HepG2 (cell line): Measurements from ENCODE around the gene IRS1. TPM values are rescaled to one million over a fixed set of nuclear protein-coding genes. Genes with fewer than 3 reads are reported as not detected.
A peak's percentile ranks its signal among the peaks of the same experiment; 100 is the strongest.

Experiments used
- ARNTL ChIP-seq: sonication (generic); formaldehyde crosslinking; IDR thresholded peaks from 2 replicates; pipeline ENCODE4 v1.4.0; 2020; ENCODE audit warnings: mild to moderate bottlenecking, missing genetic modification reagents
- CENPBD1 ChIP-seq: sonication (generic); formaldehyde crosslinking; IDR thresholded peaks from 2 replicates; pipeline ENCODE4 v1.8.0; 2022; ENCODE audit warnings: missing genetic modification reagents, low read depth, mild to moderate bottlenecking, borderline replicate concordance
- DNMT3B ChIP-seq: conservative IDR thresholded peaks from 2 replicates; pipeline ENCODE4 v1.6.1; 2016; ENCODE audit warnings: missing biosample characterization, control low read depth
- GRHL1 ChIP-seq: sonication (generic); formaldehyde crosslinking; conservative IDR thresholded peaks from 2 replicates; pipeline ENCODE4 v1.8.0; 2022; ENCODE audit warnings: missing genetic modification reagents
- HIC2 ChIP-seq: sonication (generic); formaldehyde crosslinking; IDR thresholded peaks from 2 replicates; pipeline ENCODE4 v1.9.0; 2022; ENCODE audit warnings: low read depth, missing genetic modification reagents
- LCORL ChIP-seq, 2 experiments: fragments of 450-650 bp in 1 of 2; sonication (generic) in 1 of 2; formaldehyde crosslinking in 1 of 2; IDR thresholded peaks; 2 replicates each; pipeline versions ENCODE4 v1.5.0 to v1.6.1; 2017 to 2020; ENCODE audit warnings: antibody characterized with exemption in 1 of 2, missing genetic modification reagents in 1 of 2
- NCOA2 ChIP-seq: sonication (generic); formaldehyde crosslinking; IDR thresholded peaks from 2 replicates; pipeline ENCODE4 v1.8.0; 2022; ENCODE audit warnings: inconsistent platforms
- POLR2AphosphoS5 ChIP-seq: IDR thresholded peaks from 2 replicates; pipeline ENCODE4 v1.6.1; 2012; ENCODE audit warnings: low read depth, low read length
- SALL1 ChIP-seq: sonication (generic); formaldehyde crosslinking; IDR thresholded peaks from 2 replicates; pipeline ENCODE4 v1.8.0; 2022; ENCODE audit warnings: mild to moderate bottlenecking, missing genetic modification reagents
- SMC3 ChIP-seq: IDR thresholded peaks from 2 replicates; pipeline ENCODE4 v1.6.1; 2011; ENCODE audit warnings: low read length, improper control_type of control experiment
- SRY ChIP-seq: sonication (generic); formaldehyde crosslinking; IDR thresholded peaks from 2 replicates; pipeline ENCODE4 v1.8.0; 2022; ENCODE audit warnings: mild to moderate bottlenecking, missing genetic modification reagents
- ZBTB1 ChIP-seq: sonication (generic); formaldehyde crosslinking; IDR thresholded peaks from 2 replicates; pipeline ENCODE4 v1.4.0; 2020; ENCODE audit warnings: missing genetic modification reagents, borderline replicate concordance
- ZFP1 ChIP-seq: IDR thresholded peaks from 2 replicates; pipeline ENCODE4 v1.6.1; 2016
- ZKSCAN5 ChIP-seq: sonication (generic); formaldehyde crosslinking; IDR thresholded peaks from 2 replicates; pipeline ENCODE4 v1.5.1; 2020; ENCODE audit warnings: mild to moderate bottlenecking, missing genetic modification reagents
- ZNF138 ChIP-seq: sonication (generic); formaldehyde crosslinking; IDR thresholded peaks from 2 replicates; pipeline ENCODE4 v1.5.0; 2020; ENCODE audit warnings: mild to moderate bottlenecking, low read depth, missing genetic modification reagents
- ZNF20 ChIP-seq: sonication (generic); formaldehyde crosslinking; IDR thresholded peaks from 2 replicates; pipeline ENCODE4 v1.4.0; 2020; ENCODE audit warnings: mild to moderate bottlenecking, moderate library complexity, missing genetic modification reagents
- ZNF3 ChIP-seq: IDR thresholded peaks from 2 replicates; pipeline ENCODE4 v1.7.0; 2017; ENCODE audit warnings: inconsistent platforms
- ZNF33B ChIP-seq: sonication (generic); formaldehyde crosslinking; IDR thresholded peaks from 2 replicates; pipeline ENCODE4 v1.5.1; 2020; ENCODE audit warnings: mild to moderate bottlenecking, missing genetic modification reagents
- ZNF503 ChIP-seq: sonication (generic); formaldehyde crosslinking; IDR thresholded peaks from 2 replicates; pipeline ENCODE4 v1.4.0; 2020; ENCODE audit warnings: missing genetic modification reagents
- ZNF687 ChIP-seq: sonication (generic); formaldehyde crosslinking; IDR thresholded peaks from 2 replicates; pipeline ENCODE4 v1.5.1; 2020; ENCODE audit warnings: mild to moderate bottlenecking, missing genetic modification reagents, moderate library complexity
- polyA plus RNA-seq, 8 experiments: library from polyadenylated mRNA; depleted of rRNA in 3 of 8; stranded (reverse) in 7 of 8; unstranded in 1 of 8; fragments of >200 nt; fragmentation: Illumina TruSeq in 4 of 8; extraction: Trizol in 4 of 8; gene quantifications; 2 replicates each; pipeline versions ENCODE4 v1.2.1 to v1.2.3, GENCODE V29; 2011 to 2016; ENCODE audit warnings: low read depth in 4 of 8, missing spikeins in 1 of 8, mixed read lengths in 1 of 8; ENCODE audit not compliant: insufficient read depth in 1 of 8
- total RNA-seq, 5 experiments: library from RNA; depleted of rRNA; stranded (reverse); fragments of >200 nt; fragmentation: Illumina TruSeq; extraction: Trizol; gene quantifications; 2 replicates each; pipeline ENCODE4 v1.2.3, GENCODE V29; 2016; ENCODE audit warnings: low read depth in 1 of 5

Gene IRS1
- total and polyA plus RNA-seq, 2 of the 13 experiments (the other 11 are each of a cell fraction or from before 2014, with no cell fraction given), result 8.7 to 9.0 TPM

DNA sequence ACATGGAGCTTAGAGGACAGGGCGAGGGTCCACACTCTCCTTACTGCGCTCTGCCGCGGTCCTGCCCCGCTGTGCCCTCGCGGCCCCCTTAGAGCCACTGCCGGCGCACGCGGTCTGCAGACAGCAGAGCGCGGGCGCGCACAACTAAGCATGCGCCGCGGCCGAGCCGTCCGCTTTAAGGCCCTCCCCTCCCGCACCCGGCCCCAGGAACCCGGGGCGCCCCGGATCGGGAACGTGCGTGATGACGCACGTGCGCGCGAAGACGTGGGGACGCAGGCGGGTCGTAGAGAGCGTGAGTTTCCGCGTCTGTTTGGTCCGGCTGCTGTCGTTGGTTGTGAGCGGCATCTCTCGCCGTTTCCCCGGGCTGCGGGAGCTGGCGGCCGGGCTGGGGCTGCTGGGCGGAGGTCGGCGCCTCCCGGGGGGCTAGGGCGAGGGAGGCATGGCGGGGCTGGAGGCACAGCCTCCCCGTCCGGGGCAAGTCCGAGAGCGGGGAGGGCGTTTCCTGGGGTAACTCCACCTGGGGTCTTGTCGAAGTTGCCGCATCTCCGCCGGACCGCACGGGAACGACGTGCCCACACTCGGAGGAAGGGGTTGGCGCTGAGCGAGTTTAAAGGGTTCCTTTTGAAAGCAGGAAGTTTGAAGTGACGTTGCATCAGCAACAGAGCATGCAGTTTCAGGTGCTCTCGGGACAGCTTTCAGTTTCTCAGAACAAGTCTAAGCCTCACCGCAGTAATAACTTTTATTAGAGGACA lies 36.4 kb upstream of the IRS1 start, which contains the start of gene RHBDD1 (continued):
- TF ChIP-seq HIC2 (CRISPR knock-in tag) (no peak), ZNF687 (peak; percentile 99), SMC3 (no peak), ZNF33B (CRISPR knock-in tag) (peak; percentile 82; the same call in 1 of the 2 replicates), ARNTL (CRISPR knock-in tag) (peak; percentile 79), ZNF503 (CRISPR knock-in tag) (no peak), ZFP1 (CRISPR knock-in tag) (no peak), LCORL (IDR thresholded peaks at IDR 0.05) (no peak), LCORL (CRISPR knock-in tag; IDR thresholded peaks at IDR 0.05) (peak; percentile 59), ZNF20 (CRISPR knock-in tag) (no peak), ZNF3 (CRISPR knock-in tag) (no peak), CENPBD1 (CRISPR knock-in tag) (0 out of 2 replicates have a peak, but pooled peaks have one; percentile 27), POLR2AphosphoS5 (peak; percentile 69), NCOA2 (CRISPR knock-in tag) (peak; percentile 19; the same call in 1 of the 2 replicates), GRHL1 (CRISPR knock-in tag) (no peak), SALL1 (CRISPR knock-in tag) (peak; percentile 74), ZNF138 (CRISPR knock-in tag) (no peak), ZKSCAN5 (CRISPR knock-in tag) (no peak), SRY (CRISPR knock-in tag) (peak; percentile 78; the same call in 1 of the 2 replicates), DNMT3B (0 out of 2 replicates have a peak, but pooled peaks have one; percentile 90), ZBTB1 (CRISPR knock-in tag) (peak; percentile 22; the same call in 1 of the 2 replicates)
